ENCODE data around the gene ANGPTL8.

- no peak for TF ChIP-seq FOSL2 (CRISPR knock-in tag; IDR thresholded peaks at IDR 0.05)
- no peak for TF ChIP-seq USF2 (IDR thresholded peaks at IDR 0.05; ENCODE audit: low read depth, low read length)
- no peak for TF ChIP-seq USF2 (CRISPR knock-in tag; IDR thresholded peaks at IDR 0.05; ENCODE audit: borderline replicate concordance)
- TF ChIP-seq SMC3 (IDR thresholded peaks at IDR 0.05; ENCODE audit: low read length): no peak
- no peak for TF ChIP-seq SMARCC2 (IDR thresholded peaks at IDR 0.05)
These were observed 34.5 kb upstream of the ANGPTL8 start for GRCh38 chr19:11204943-11205349.

All from HepG2 (cell line).